GM12874 (cell line): ENCODE results near the gene SOWAHC.

Experiments used
- CTCF ChIP-seq: IDR thresholded peaks from 2 replicates; pipeline ENCODE4 v1.5.1; 2011; ENCODE audit warnings: low read depth, mild to moderate bottlenecking, control low read depth, low read length, moderate library complexity; ENCODE audit not compliant: insufficient read depth

The SOWAHC gene

DNA sequence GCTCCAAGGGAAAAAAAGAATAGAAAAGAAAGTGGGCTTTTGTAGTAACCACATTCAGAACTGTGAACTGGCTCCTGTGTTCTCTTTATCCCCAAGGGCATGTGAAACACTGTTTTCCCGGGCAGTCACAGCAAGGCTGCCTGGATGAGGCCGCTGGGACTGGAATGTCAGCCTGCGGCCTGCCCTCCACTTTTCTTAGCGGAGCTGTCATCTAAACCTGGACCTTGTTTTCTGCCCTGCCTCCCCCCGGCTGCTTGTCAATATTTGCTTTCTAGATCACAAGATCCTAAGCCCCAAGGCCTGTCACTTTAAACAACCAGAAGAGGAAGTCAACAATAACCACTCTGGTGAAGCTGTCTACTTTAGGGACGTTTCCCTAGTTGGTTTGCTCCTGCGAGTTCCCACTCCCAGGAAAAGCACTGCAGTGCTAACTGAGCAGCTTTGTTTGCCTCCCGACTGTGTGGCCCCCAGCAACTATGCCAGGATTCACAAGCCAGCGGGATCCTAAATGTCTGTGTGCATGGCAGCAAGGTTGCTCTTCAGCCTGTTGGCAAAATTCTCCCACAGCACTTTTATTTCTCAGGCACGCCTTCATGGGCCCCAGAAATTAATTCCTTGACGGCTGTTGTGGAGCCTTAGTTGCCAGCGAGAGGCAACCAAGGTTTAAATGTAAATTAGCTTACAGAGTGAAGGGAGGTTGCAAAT lies 30.6 kb downstream of the SOWAHC start:
- no peak for TF ChIP-seq CTCF

GRCh38 chr2:109645412-109646184 lies 31.4 kb downstream of the SOWAHC start:
- TF ChIP-seq CTCF = no peak

GRCh38 chr2:109646961-109647360 lies 32.8 kb downstream of the SOWAHC start:
- TF ChIP-seq CTCF = no peak

GRCh38 chr2:109647636-109648035 lies 33.5 kb downstream of the SOWAHC start:
- no peak for TF ChIP-seq CTCF

- no peak for TF ChIP-seq CTCF
These were observed 33.9 kb downstream of the SOWAHC start for GRCh38 chr2:109648041-109648527.

- no peak for TF ChIP-seq CTCF
These were observed 35.9 kb downstream of the SOWAHC start for GRCh38 chr2:109649736-109650695.
